ENCODE results near the gene CSMD2. TPM values are rescaled to one million over a fixed set of nuclear protein-coding genes. Genes with fewer than 3 reads are reported as not detected.

CSMD2 gene
- total RNA-seq, 2 donors from 2014 or later = 2.8 to 3.0 TPM

DNA sequence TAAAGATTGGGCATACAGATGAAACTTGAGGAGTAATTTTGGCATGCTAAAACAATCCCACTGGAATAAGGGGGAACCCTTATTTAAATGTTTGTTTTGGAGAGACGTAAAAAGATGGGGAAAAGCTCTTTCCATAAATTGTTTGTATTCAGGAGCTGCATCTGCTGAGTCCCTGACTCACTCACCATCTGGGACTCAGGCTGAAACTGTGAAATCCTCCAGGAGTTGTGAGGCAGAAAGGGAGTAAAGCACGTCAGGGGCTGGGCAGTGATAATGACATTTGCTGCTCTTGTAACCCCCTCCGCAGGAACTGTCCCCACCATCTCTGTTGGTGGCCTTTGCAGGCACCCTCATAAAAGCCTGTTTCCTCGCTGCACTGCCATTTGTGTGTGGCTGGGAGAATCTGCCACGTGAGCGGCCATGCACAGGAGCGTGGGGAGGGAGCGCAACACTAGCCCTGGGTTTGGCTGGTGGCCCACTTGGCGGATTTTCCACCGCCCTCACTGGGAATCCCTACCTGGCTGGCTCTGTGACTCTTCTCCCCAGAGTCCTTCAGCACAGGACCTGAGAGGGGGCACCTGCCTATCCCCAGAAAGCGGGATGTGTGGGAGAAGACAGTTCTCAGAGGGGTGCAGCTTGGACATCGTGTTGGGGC, 647.3 kb downstream of the CSMD2 start:
- Histone ChIP-seq H3K4me1 (ENCODE audit: control insufficient read depth in 1 of 2, low read depth in 2 of 2) (no peaks in the 10 kb centered on the region), H3K4me3 (no peak overlapping the region), H3K9me3 (no peaks in the 10 kb centered on the region), H3K27ac (no peak overlapping the region), H3K36me3 (no peaks in the 10 kb centered on the region), H3K27me3 (replicated peaks; ENCODE audit: insufficient read depth) (no peaks in the 10 kb centered on the region)
- DNase-seq (ENCODE audit: low spot score) (no peak), ATAC-seq (ENCODE audit: insufficient number of reproducible peaks, low FRiP score, low read depth) (no peak)
- no peak for TF ChIP-seq CTCF (IDR thresholded peaks at IDR 0.05)

- no peak for ATAC-seq (ENCODE audit: insufficient number of reproducible peaks, low FRiP score, low read depth)
- Histone ChIP-seq H3K9me3 (no peaks in the 10 kb centered on the region), H3K4me3 (no peak overlapping the region), H3K27ac (no peak overlapping the region), H3K4me1 (ENCODE audit: control insufficient read depth in 1 of 2, low read depth in 2 of 2) (no peaks in the 10 kb centered on the region), H3K27me3 (replicated peaks; ENCODE audit: insufficient read depth) (no peaks in the 10 kb centered on the region), H3K36me3 (no peaks in the 10 kb centered on the region)
- no peak for DNase-seq (ENCODE audit: low spot score)
- no peak for TF ChIP-seq CTCF (IDR thresholded peaks at IDR 0.05)
Measured at GRCh38 chr1:33516891-33517567, 648.0 kb downstream of the CSMD2 start.

GRCh38 chr1:33516428-33516827, 648.6 kb downstream of the CSMD2 start:
- no peak for ATAC-seq (ENCODE audit: insufficient number of reproducible peaks, low FRiP score, low read depth)
- Histone ChIP-seq H3K4me1 (ENCODE audit: control insufficient read depth in 1 of 2, low read depth in 2 of 2) (no peaks in the 10 kb centered on the region), H3K36me3 (no peaks in the 10 kb centered on the region), H3K4me3 (no peak overlapping the region), H3K9me3 (no peaks in the 10 kb centered on the region), H3K27ac (no peak overlapping the region), H3K27me3 (replicated peaks; ENCODE audit: insufficient read depth) (no peaks in the 10 kb centered on the region)
- DNase-seq (ENCODE audit: low spot score) = no peak
- no peak for TF ChIP-seq CTCF (IDR thresholded peaks at IDR 0.05)

DNA sequence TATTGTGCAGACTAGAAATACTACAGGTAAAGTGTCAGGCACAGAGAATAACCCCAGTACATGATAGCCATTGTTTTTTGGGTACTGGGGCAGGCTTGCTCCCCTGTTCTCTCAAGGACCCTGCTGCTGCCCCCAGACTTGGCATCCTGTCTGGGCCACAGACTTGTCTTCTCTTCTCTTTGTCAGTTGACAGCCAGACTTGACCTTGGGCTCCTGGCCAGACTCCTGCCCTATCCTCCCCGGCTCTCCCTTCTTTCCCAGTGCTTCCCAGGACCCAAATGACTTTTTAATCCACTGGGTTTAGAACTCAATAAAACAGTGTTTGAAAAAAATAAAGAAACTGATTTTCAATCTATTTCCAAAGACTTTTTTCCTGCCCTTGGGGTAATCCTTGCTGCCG, 649.4 kb downstream of the CSMD2 start:
- Histone ChIP-seq H3K27me3 (replicated peaks; ENCODE audit: insufficient read depth) (no peaks in the 10 kb centered on the region), H3K27ac (no peak overlapping the region), H3K4me3 (no peak overlapping the region), H3K4me1 (ENCODE audit: control insufficient read depth in 1 of 2, low read depth in 2 of 2) (no peaks in the 10 kb centered on the region), H3K9me3 (no peaks in the 10 kb centered on the region), H3K36me3 (no peaks in the 10 kb centered on the region)
- ATAC-seq (ENCODE audit: insufficient number of reproducible peaks, low FRiP score, low read depth) (no peak), DNase-seq (ENCODE audit: low spot score) (no peak)
- TF ChIP-seq CTCF (IDR thresholded peaks at IDR 0.05) = no peak

- DNase-seq (ENCODE audit: low spot score) (no peak), ATAC-seq (ENCODE audit: insufficient number of reproducible peaks, low FRiP score, low read depth) (no peak)
- Histone ChIP-seq H3K4me1 (ENCODE audit: control insufficient read depth in 1 of 2, low read depth in 2 of 2) (no peaks in the 10 kb centered on the region), H3K27me3 (replicated peaks; ENCODE audit: insufficient read depth) (no peaks in the 10 kb centered on the region), H3K27ac (no peak overlapping the region), H3K36me3 (no peaks in the 10 kb centered on the region), H3K9me3 (no peaks in the 10 kb centered on the region), H3K4me3 (no peak overlapping the region)
- TF ChIP-seq CTCF (IDR thresholded peaks at IDR 0.05) = no peak
Measured at GRCh38 chr1:33515112-33515511, 649.9 kb downstream of the CSMD2 start.

Measured in thoracic aorta (tissue), 2 donors.